GM12878 (cell line): Measurements from ENCODE around the gene ABCF1. TPM values are rescaled to one million over a fixed set of nuclear protein-coding genes. Genes with fewer than 3 reads are reported as not detected.
A peak's percentile ranks its signal among the peaks of the same experiment; 100 is the strongest.

Experiments
- ATAC-seq: fragments of 200-7000 bp; cut with Tn5 transposase; 3 replicates; pipeline ENCODE4 v1.9.1; 2020; ENCODE audit warnings: mild to moderate bottlenecking, moderate library complexity
- BruUV-seq: library from RNA; stranded (reverse); fragments of 400-500 nt; replicated peaks from 2 replicates; lab custom pipeline; 2021; lab: Mats Ljungman, UMichigan
- CTCF ChIA-PET: fragments of 300-600 bp; sonication (Branson Sonifier 250); formaldehyde crosslinking; extraction: SDS; loops from one replicate; lab custom pipeline; 2021; ENCODE audit warnings: inconsistent platforms; lab: Yijun Ruan, JAX
- POLR2A ChIA-PET: fragments of 350-600 bp; formaldehyde crosslinking; extraction: SDS; loops from one replicate; lab custom pipeline; 2021; ENCODE audit warnings: inconsistent platforms; lab: Charles Lee
- RAD21 ChIA-PET: fragments of 300-600 bp; sonication (Branson Sonifier 250); formaldehyde crosslinking; loops from one replicate; lab custom pipeline; 2023; ENCODE audit warnings: antibody characterized with exemption; ENCODE audit not compliant: unreplicated experiment; lab: Charles Lee
- SMC1A ChIA-PET: fragments of 300-600 bp; sonication (Branson Sonifier 250); formaldehyde crosslinking; loops from one replicate; lab custom pipeline; 2023; ENCODE audit not compliant: unreplicated experiment, uncharacterized antibody; lab: Charles Lee
- DNase-seq: peaks from one replicate; pipeline ENCODE4 v3.0.0-alpha.2; 2011; ENCODE audit warnings: low read depth, low spot score
- FAIRE-seq: peaks from 3 replicates; lab custom pipeline; 2011; peaks lifted over from hg19 to GRCh38; lab: Jason Lieb, UNC
- H2AFZ ChIP-seq: 2 replicates; pipeline ENCODE4 v1.6.0; 2011; ENCODE audit warnings: low read depth, low read length, control low read depth; ENCODE audit not compliant: control insufficient read depth
- H3K27ac ChIP-seq: 2 replicates; pipeline ENCODE4 v1.5.1; 2011; ENCODE audit warnings: control low read depth; ENCODE audit not compliant: control insufficient read depth, insufficient read depth
- H3K27me3 ChIP-seq, 2 experiments: replicated peaks in 1 of 2; 2 replicates each; pipeline versions ENCODE4 v1.6.0 to v1.6.1; 2011; ENCODE audit warnings: low read length in 1 of 2; ENCODE audit not compliant: control insufficient read depth in 2 of 2, insufficient read depth in 2 of 2
- H3K36me3 ChIP-seq, 2 experiments: 2 replicates each; pipeline ENCODE4 v1.5.1; 2011; ENCODE audit warnings: low read length in 1 of 2; ENCODE audit not compliant: control insufficient read depth in 2 of 2, insufficient read depth in 2 of 2
- H3K4me1 ChIP-seq: 2 replicates; pipeline ENCODE4 v1.6.1; 2011; ENCODE audit warnings: mild to moderate bottlenecking, low read length, moderate library complexity, mixed read lengths; ENCODE audit not compliant: control insufficient read depth, insufficient read depth
- H3K4me2 ChIP-seq: 2 replicates; pipeline ENCODE4 v1.6.0; 2011; ENCODE audit warnings: control low read depth; ENCODE audit not compliant: control insufficient read depth, insufficient read depth
- H3K4me3 ChIP-seq: fragments of 200-600 bp; sonication (generic); 2 replicates; pipeline ENCODE4 v1.5.1; 2016
- H3K79me2 ChIP-seq: 2 replicates; pipeline ENCODE4 v1.6.0; 2011; ENCODE audit warnings: low read length; ENCODE audit not compliant: control insufficient read depth, insufficient read depth
- H3K9ac ChIP-seq: 2 replicates; pipeline ENCODE4 v1.8.0; 2011; ENCODE audit warnings: low read length, control low read depth, mixed read lengths; ENCODE audit not compliant: control insufficient read depth, insufficient read depth
- H3K9me3 ChIP-seq: replicated peaks from 3 replicates; pipeline ENCODE4 v1.5.1; 2011; ENCODE audit warnings: mild to moderate bottlenecking, low read length; ENCODE audit not compliant: control insufficient read depth, insufficient read depth
- H4K20me1 ChIP-seq: 2 replicates; pipeline ENCODE4 v1.6.0; 2011; ENCODE audit not compliant: control insufficient read depth, insufficient read depth
- ASH2L ChIP-seq: fragments of 300-600, 200-600 bp; sonication (generic); IDR thresholded peaks from 2 replicates; pipeline ENCODE4 v1.6.1; 2017; ENCODE audit warnings: low read depth, mild to moderate bottlenecking, borderline replicate concordance
- DPF2 ChIP-seq: fragments of 450-650 bp; IDR thresholded peaks from 2 replicates; pipeline ENCODE4 v1.6.1; 2017; ENCODE audit warnings: mild to moderate bottlenecking
- IKZF2 ChIP-seq, 2 experiments: fragments of 450-650 bp; IDR thresholded peaks; 2 replicates each; pipeline ENCODE4 v1.6.1; 2017; ENCODE audit warnings: mild to moderate bottlenecking in 2 of 2, moderate library complexity in 2 of 2
- IRF4 ChIP-seq: IDR thresholded peaks from 2 replicates; pipeline ENCODE4 v1.6.1; 2011; ENCODE audit warnings: low read depth, low read length
- MTA2 ChIP-seq: fragments of 450-650 bp; IDR thresholded peaks from 2 replicates; pipeline ENCODE4 v1.6.1; 2016; ENCODE audit warnings: low read depth, mild to moderate bottlenecking, moderate library complexity
- NKRF ChIP-seq: fragments of 450-650 bp; conservative IDR thresholded peaks from 2 replicates; pipeline ENCODE4 v1.6.1; 2017; ENCODE audit warnings: mild to moderate bottlenecking, moderate library complexity
- NR2F1 ChIP-seq: fragments of 450-650 bp; conservative IDR thresholded peaks from 2 replicates; pipeline ENCODE4 v1.6.1; 2017; ENCODE audit warnings: mild to moderate bottlenecking
- SPI1 ChIP-seq: IDR thresholded peaks from 2 replicates; pipeline ENCODE4 v1.6.1; 2011; ENCODE audit warnings: low read depth, mild to moderate bottlenecking, low read length, moderate library complexity, borderline replicate concordance; ENCODE audit not compliant: insufficient read depth
- SRF ChIP-seq, 2 experiments: IDR thresholded peaks; 2 replicates each; pipeline ENCODE4 v1.6.1; 2011; ENCODE audit warnings: low read depth in 2 of 2, low read length in 2 of 2, mild to moderate bottlenecking in 1 of 2, moderate library complexity in 1 of 2
- TCF7 ChIP-seq: IDR thresholded peaks from 2 replicates; pipeline ENCODE4 v1.6.1; 2014; ENCODE audit warnings: antibody characterized with exemption, borderline replicate concordance
- YY1 ChIP-seq: IDR thresholded peaks from 2 replicates; pipeline ENCODE4 v1.6.1; 2011; ENCODE audit warnings: low read depth, mild to moderate bottlenecking, low read length
- WGBS: methylation state at CpG from one replicate; pipeline ENCODE4 v1.1.6; 2016; ENCODE audit warnings: low lambda C conversion rate; ENCODE audit not compliant: insufficient replicate concordance, insufficient coverage; ENCODE audit errors: missing lambda C conversion rate; 5-methylcytosine and 5-hydroxymethylcytosine counted together
- in situ Hi-C: fragments of 300-500 bp; cut with MboI; formaldehyde crosslinking; loops from 9 replicates; pipeline ENCODE4 v1.14.3; 2018; ENCODE audit warnings: mixed read lengths
- intact Hi-C: fragments of 100-400 bp; cut with micrococcal nuclease; formaldehyde crosslinking; loops from one replicate; pipeline ENCODE4 v1.14.2; 2022; ENCODE audit not compliant: unreplicated experiment
- polyA plus RNA-seq, 11 experiments: library from polyadenylated mRNA; depleted of rRNA in 4 of 11; unstranded in 6 of 11; stranded (reverse) in 5 of 11; fragments of >200 nt; fragmentation: Nextera tagmentation in 4 of 11; fragmentation: Illumina TruSeq in 1 of 11; extraction: Ambion mirVana in 4 of 11; extraction: Trizol in 1 of 11; gene quantifications; 1 replicate in 1 of 11; 2 replicates in 10 of 11; pipeline versions ENCODE4 v1.2.1 to v1.2.3, GENCODE V29; 2011 to 2016; ENCODE audit warnings: inconsistent platforms in 2 of 11, missing spikeins in 2 of 11, low read depth in 1 of 11
- total RNA-seq, 4 experiments: library from RNA; depleted of rRNA in 3 of 4; stranded (reverse); fragments of >200 nt in 3 of 4; fragmentation: Illumina TruSeq in 1 of 4; extraction: Trizol in 1 of 4; gene quantifications; 2 replicates each; pipeline versions ENCODE4 v1.2.1 to v1.2.3, GENCODE V29; 2013 to 2021

The ABCF1 gene
- total and polyA plus RNA-seq, 10 of the 15 experiments (the other 5 are each of a cell fraction or from before 2014, with no cell fraction given), result 21.3 to 79.6 (median 55.9) TPM

GRCh38 chr6:30530014-30530413 is 41.2 kb upstream of the ABCF1 start:
- Histone ChIP-seq H3K4me2 (peak overlapping the region; percentile 32), H3K9ac (no peak overlapping the region), H3K27ac (peak overlapping the region; percentile 80), H3K79me2 (no peaks in the 10 kb centered on the region), H3K27me3 (no peaks in the 10 kb centered on the region), H3K36me3 (no peaks in the 10 kb centered on the region), H3K4me1 (peaks cover 33% of the 10 kb centered on the region), H3K4me3 (no peak overlapping the region), H4K20me1 (no peaks in the 10 kb centered on the region), H3K9me3 (peaks cover 2% of the 10 kb centered on the region; the same call in 2 of the 3 replicates), H2AFZ (peak overlapping the region; percentile 22; the same call in 1 of the 2 replicates)
- ATAC-seq (peak; percentile 46), FAIRE-seq (no peak), DNase-seq (no peak)
- in situ Hi-C loops (loop anchor here (5.0 kb wide), 1 partner anchor 38 kb away; no protein-coding TSS in a partner anchor), intact Hi-C loops (no loop called here)
- WGBS, result 19% methylated on average over 2 of the region's 2 CpGs
- RAD21 ChIA-PET, result interaction anchor here (0.6 to 5.2 kb wide), 14 partner anchors 11 to 383 kb away, joined by 3 to 77 read pairs (median 4); partner anchors contain the start of gene MRPS18B
- BruUV-seq, result no TSS peak
- TF ChIP-seq MTA2 (peak; percentile 36; the same call in 1 of the 2 replicates), IKZF2 (IDR thresholded peaks at IDR 0.05) (no peak), TCF7 (no peak), SRF (IDR thresholded peaks at IDR 0.05; ENCODE audit: low read depth in 2 of 2, low read length in 2 of 2) (no peak), NR2F1 (peak; percentile 48), SPI1 (no peak), YY1 (peak; percentile 43; the same call in 1 of the 2 replicates), ASH2L (no peak), NKRF (no peak), IRF4 (no peak), DPF2 (peak; percentile 14)
- SMC1A ChIA-PET, result interaction anchor here (0.9 to 7.4 kb wide), 10 partner anchors 12 to 46 kb away, joined by 3 to 123 read pairs (median 10); no protein-coding TSS in a partner anchor
- CTCF ChIA-PET, result interaction anchor here (0.7 to 7.5 kb wide), 10 partner anchors 13 to 46 kb away, joined by 3 to 199 read pairs (median 8); no protein-coding TSS in a partner anchor
- POLR2A ChIA-PET, result interaction anchor here (0.6 to 2.4 kb wide), 14 partner anchors 11 to 207 kb away, joined by 3 to 13 read pairs (median 4); no protein-coding TSS in a partner anchor
